Stimulated activated naive B cell treated with anti-CD40 and anti-IgM and Interleukin-4, amounts not matched to agents 10 μg/mL and 1 μg/mL and 100 μg/mL, for 72 hours (primary cell): ENCODE measurements around the gene TCP11L2.

ENCODE experiments used
- ATAC-seq, 2 donors: fragments of 150-1000 bp; cut with Tn5 transposase; replicated peaks; 2 replicates each; pipeline ENCODE4 v1.10.0; 2021; ENCODE audit warnings: moderate library complexity in 1 of 2
- DNase-seq: peaks from one replicate; pipeline ENCODE4 v3.0.0; 2021
- H3K27ac Mint-ChIP-seq: one replicate; pipeline ENCODE4 v1.8.0; 2022; ENCODE audit warnings: mild to moderate bottlenecking, mixed read lengths
- H3K27me3 Mint-ChIP-seq, 2 donors: one replicate each; pipeline ENCODE4 v1.8.0; 2022; ENCODE audit warnings: mixed read lengths in 2 of 2
- H3K36me3 Mint-ChIP-seq, 2 donors: one replicate each; pipeline ENCODE4 v1.8.0; 2022; ENCODE audit warnings: mixed read lengths in 2 of 2, mild to moderate bottlenecking in 1 of 2
- H3K4me1 Mint-ChIP-seq, 2 donors: one replicate each; pipeline ENCODE4 v1.8.0; 2022; ENCODE audit warnings: mixed read lengths in 2 of 2, mild to moderate bottlenecking in 1 of 2
- H3K4me3 Mint-ChIP-seq, 2 donors: one replicate each; pipeline ENCODE4 v1.8.0; 2022; ENCODE audit warnings: mild to moderate bottlenecking in 2 of 2, mixed read lengths in 2 of 2, moderate library complexity in 1 of 2
- H3K9me3 Mint-ChIP-seq, 2 donors: one replicate each; pipeline ENCODE4 v1.8.0; 2022; ENCODE audit warnings: mixed read lengths in 2 of 2, mild to moderate bottlenecking in 1 of 2

The TCP11L2 gene

GRCh38 chr12:106389151-106389550, 86.6 kb downstream of the TCP11L2 start:
- H3K4me1 Mint-ChIP-seq, result no peaks in the 10 kb centered on the region
- H3K4me3 Mint-ChIP-seq, result no peak overlapping the region
- DNase-seq, result no peak
- no peaks in the 10 kb centered on the region for H3K27me3 Mint-ChIP-seq
- ATAC-seq, result no peak
- no peaks in the 10 kb centered on the region for H3K9me3 Mint-ChIP-seq
- H3K27ac Mint-ChIP-seq, result no peak overlapping the region
- peaks cover 48 to 53% of the 10 kb centered on the region in 2 donors for H3K36me3 Mint-ChIP-seq

- ATAC-seq (no peak), DNase-seq (no peak)
- H3K27ac Mint-ChIP-seq, result no peak overlapping the region
- H3K27me3 Mint-ChIP-seq, result no peaks in the 10 kb centered on the region
- H3K4me3 Mint-ChIP-seq, result no peak overlapping the region
- peaks cover 59 to 71% of the 10 kb centered on the region in 2 donors for H3K36me3 Mint-ChIP-seq
- no peaks in the 10 kb centered on the region for H3K9me3 Mint-ChIP-seq
- H3K4me1 Mint-ChIP-seq, result no peaks in the 10 kb centered on the region
Measured at GRCh38 chr12:106392759-106393158, 90.2 kb downstream of the TCP11L2 start.
